GM12878 (cell line): Measurements from ENCODE around the gene DAPK2. TPM values are rescaled to one million over a fixed set of nuclear protein-coding genes. Genes with fewer than 3 reads are reported as not detected.

Experiments
- ATF2 ChIP-seq: IDR thresholded peaks from 2 replicates; pipeline ENCODE4 v1.6.1; 2012; ENCODE audit warnings: low read length, inconsistent platforms
- BCL3 ChIP-seq: IDR thresholded peaks from 2 replicates; pipeline ENCODE4 v1.6.1; 2011; ENCODE audit warnings: borderline replicate concordance, low read depth, mild to moderate bottlenecking, moderate library complexity, low read length; ENCODE audit not compliant: insufficient read depth, poor library complexity, severe bottlenecking
- CBFB ChIP-seq: IDR thresholded peaks from 2 replicates; pipeline ENCODE4 v1.6.1; 2016; ENCODE audit warnings: antibody characterized with exemption, low read depth
- E4F1 ChIP-seq: fragments of 450-650 bp; IDR thresholded peaks from 2 replicates; pipeline ENCODE4 v1.6.1; 2018; ENCODE audit warnings: borderline replicate concordance, mild to moderate bottlenecking; ENCODE audit not compliant: partially characterized antibody
- EGR1 ChIP-seq, 2 experiments: IDR thresholded peaks; 1 replicate in 1 of 2; 2 replicates in 1 of 2; pipeline ENCODE4 v1.6.1; 2011 to 2012; ENCODE audit warnings: low read depth in 2 of 2, low read length in 2 of 2, borderline replicate concordance in 1 of 2, mild to moderate bottlenecking in 1 of 2, moderate library complexity in 1 of 2
- ELK1 ChIP-seq: IDR thresholded peaks from 2 replicates; pipeline ENCODE4 v1.6.1; 2012; ENCODE audit warnings: low read depth, low read length, improper control_type of control experiment
- GATAD2B ChIP-seq: fragments of 450-650 bp; conservative IDR thresholded peaks from 2 replicates; pipeline ENCODE4 v1.6.1; 2017; ENCODE audit warnings: low read depth, mild to moderate bottlenecking, moderate library complexity
- IRF5 ChIP-seq: fragments of 450-650 bp; IDR thresholded peaks from 2 replicates; pipeline ENCODE4 v1.6.1; 2017; ENCODE audit warnings: borderline replicate concordance
- NBN ChIP-seq: fragments of 450-650 bp; IDR thresholded peaks from 2 replicates; pipeline ENCODE4 v1.6.1; 2016
- POLR2AphosphoS5 ChIP-seq: IDR thresholded peaks from 2 replicates; pipeline ENCODE4 v1.6.1; 2011; ENCODE audit warnings: mild to moderate bottlenecking, low read length, inconsistent platforms
- RBBP5 ChIP-seq: fragments of 200-600 bp; sonication (generic); conservative IDR thresholded peaks from 2 replicates; pipeline ENCODE4 v1.6.1; 2016
- REST ChIP-seq: IDR thresholded peaks from 2 replicates; pipeline ENCODE4 v1.6.1; 2012; ENCODE audit warnings: mild to moderate bottlenecking, low read depth, low read length
- SKIL ChIP-seq: fragments of 450-650 bp; IDR thresholded peaks from 2 replicates; pipeline ENCODE4 v1.6.1; 2017; ENCODE audit warnings: mild to moderate bottlenecking, low read depth, inconsistent platforms; ENCODE audit not compliant: poor library complexity, severe bottlenecking
- SMC3 ChIP-seq: IDR thresholded peaks from 2 replicates; pipeline ENCODE4 v1.6.1; 2011; ENCODE audit warnings: low read length, improper control_type of control experiment, borderline replicate concordance
- SP1 ChIP-seq: IDR thresholded peaks from one replicate; pipeline ENCODE4 v1.6.1; 2011; ENCODE audit warnings: low read depth, low read length
- ZSCAN29 ChIP-seq: fragments of 450-650 bp; IDR thresholded peaks from 2 replicates; pipeline ENCODE4 v1.6.1; 2017; ENCODE audit warnings: mild to moderate bottlenecking, moderate library complexity
- polyA plus RNA-seq, 11 experiments: library from polyadenylated mRNA; depleted of rRNA in 4 of 11; unstranded in 6 of 11; stranded (reverse) in 5 of 11; fragments of >200 nt; fragmentation: Nextera tagmentation in 4 of 11; fragmentation: Illumina TruSeq in 1 of 11; extraction: Ambion mirVana in 4 of 11; extraction: Trizol in 1 of 11; gene quantifications; 1 replicate in 1 of 11; 2 replicates in 10 of 11; pipeline versions ENCODE4 v1.2.1 to v1.2.3, GENCODE V29; 2011 to 2016; ENCODE audit warnings: inconsistent platforms in 2 of 11, missing spikeins in 2 of 11, low read depth in 1 of 11
- total RNA-seq, 4 experiments: library from RNA; depleted of rRNA in 3 of 4; stranded (reverse); fragments of >200 nt in 3 of 4; fragmentation: Illumina TruSeq in 1 of 4; extraction: Trizol in 1 of 4; gene quantifications; 2 replicates each; pipeline versions ENCODE4 v1.2.1 to v1.2.3, GENCODE V29; 2013 to 2021

DAPK2 gene
- total and polyA plus RNA-seq, 10 of the 15 experiments (the other 5 are each of a cell fraction or from before 2014, with no cell fraction given) = 0.69 to 8.4 (median 4.1) TPM

- TF ChIP-seq E4F1 (no peak), ATF2 (peak; percentile 64; the same call in 1 of the 2 replicates), SKIL (peak; percentile 97), REST (no peak), ELK1 (no peak), EGR1 (IDR thresholded peaks at IDR 0.05; ENCODE audit: borderline replicate concordance in 1 of 2, low read depth in 2 of 2, low read length in 2 of 2) (peak in 1 of 2 experiments; percentile 44; a peak in 1 of 3 replicates), SMC3 (peak; percentile 68; the same call in 1 of the 2 replicates), SP1 (no peak), BCL3 (no peak), IRF5 (no peak), GATAD2B (peak; percentile 63; the same call in 1 of the 2 replicates), POLR2AphosphoS5 (no peak), CBFB (peak; percentile 73), NBN (peak; percentile 92; the same call in 1 of the 2 replicates), ZSCAN29 (no peak), RBBP5 (no peak)
Measured at GRCh38 chr15:64010719-64011118, 35.6 kb downstream of the DAPK2 start (continued).
